Stimulated activated naive CD8-positive, alpha-beta T cell treated with anti-CD3 and anti-CD28 coated beads, Interleukin-15, Interleukin-2, amounts not matched to agents 100 ng/mL and 50 ng/mL, for 24 hours (primary cell): ENCODE measurements around the gene ZHX3.
"Not testable (repeated sequence)": the region's sequence is repeated elsewhere in the genome, so short reads cannot be mapped to it uniquely, and the experiment has no call there.

Experiments used
- H3K27ac Mint-ChIP-seq: one replicate; pipeline ENCODE4 v1.8.0; 2021; ENCODE audit warnings: mild to moderate bottlenecking, mixed read lengths
- H3K27me3 Mint-ChIP-seq: one replicate; pipeline ENCODE4 v1.8.0; 2021; ENCODE audit warnings: mixed read lengths
- H3K36me3 Mint-ChIP-seq: one replicate; pipeline ENCODE4 v1.8.0; 2021; ENCODE audit warnings: low read depth, mixed read lengths
- H3K4me1 Mint-ChIP-seq: one replicate; pipeline ENCODE4 v1.8.0; 2021; ENCODE audit warnings: low read depth, mixed read lengths
- H3K4me3 Mint-ChIP-seq: one replicate; pipeline ENCODE4 v1.8.0; 2021; ENCODE audit warnings: mild to moderate bottlenecking, mixed read lengths
- H3K9me3 Mint-ChIP-seq: one replicate; pipeline ENCODE4 v1.8.0; 2021; ENCODE audit warnings: mixed read lengths

ZHX3 gene

DNA sequence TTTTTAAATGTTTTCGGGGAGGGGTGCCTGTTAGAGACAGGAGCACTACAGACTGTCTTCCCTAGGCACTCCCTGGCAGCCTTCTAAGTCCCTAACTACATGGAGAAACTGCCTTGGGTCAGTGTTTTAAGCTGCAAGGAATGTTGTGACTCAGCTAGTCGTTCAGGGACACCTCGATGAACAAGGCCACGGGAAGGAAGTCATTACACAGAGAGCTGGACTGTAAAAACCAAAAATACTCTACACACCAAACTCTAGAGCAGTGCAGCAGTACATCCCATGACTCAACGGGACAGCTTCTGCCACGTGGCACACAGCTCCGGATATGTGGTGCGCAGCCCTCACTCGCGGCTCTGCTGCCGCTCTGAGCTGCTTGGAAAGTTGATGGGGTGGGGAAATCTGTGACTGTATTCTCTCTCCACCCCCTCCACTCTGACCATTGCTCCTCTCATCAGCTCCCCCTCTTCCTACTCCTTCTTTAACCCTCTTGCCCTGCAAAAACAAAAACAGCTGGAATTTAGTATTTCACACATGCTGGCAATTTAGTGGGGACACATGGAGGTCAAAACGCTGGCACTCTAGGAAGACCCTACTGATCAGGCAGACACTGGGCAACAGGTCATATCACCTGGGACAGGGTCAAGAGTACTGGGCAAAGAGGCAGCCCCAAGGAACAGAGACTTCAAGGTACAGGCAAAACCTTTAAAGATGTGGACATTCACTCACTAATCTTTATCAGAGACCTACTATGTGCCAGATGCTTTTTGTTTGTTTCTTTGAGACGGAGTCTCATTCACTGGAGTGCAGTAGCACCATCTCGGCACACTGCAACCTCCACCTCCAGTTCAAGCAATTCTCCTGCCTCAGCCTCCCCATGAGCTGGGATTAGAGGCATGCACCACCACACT, 12.2 kb upstream of the ZHX3 start:
- H3K27me3 Mint-ChIP-seq, result no peaks in the 10 kb centered on the region
- peak overlapping the region; percentile 21 for H3K27ac Mint-ChIP-seq
- H3K4me1 Mint-ChIP-seq, result peaks cover 17% of the 10 kb centered on the region
- no peak overlapping the region for H3K4me3 Mint-ChIP-seq
- no peaks in the 10 kb centered on the region for H3K36me3 Mint-ChIP-seq
- H3K9me3 Mint-ChIP-seq, result no peaks in the 10 kb centered on the region

- H3K36me3 Mint-ChIP-seq, result no peaks in the 10 kb centered on the region
- no peak overlapping the region for H3K4me3 Mint-ChIP-seq
- no peaks in the 10 kb centered on the region for H3K27me3 Mint-ChIP-seq
- no peak overlapping the region for H3K27ac Mint-ChIP-seq
- no peaks in the 10 kb centered on the region for H3K9me3 Mint-ChIP-seq
- peaks cover 17% of the 10 kb centered on the region for H3K4me1 Mint-ChIP-seq
Observed at GRCh38 chr20:41327178-41327577, 9.6 kb upstream of the ZHX3 start.

GRCh38 chr20:41320976-41321375, 3.4 kb upstream of the ZHX3 start:
- no peak overlapping the region for H3K27ac Mint-ChIP-seq

DNA sequence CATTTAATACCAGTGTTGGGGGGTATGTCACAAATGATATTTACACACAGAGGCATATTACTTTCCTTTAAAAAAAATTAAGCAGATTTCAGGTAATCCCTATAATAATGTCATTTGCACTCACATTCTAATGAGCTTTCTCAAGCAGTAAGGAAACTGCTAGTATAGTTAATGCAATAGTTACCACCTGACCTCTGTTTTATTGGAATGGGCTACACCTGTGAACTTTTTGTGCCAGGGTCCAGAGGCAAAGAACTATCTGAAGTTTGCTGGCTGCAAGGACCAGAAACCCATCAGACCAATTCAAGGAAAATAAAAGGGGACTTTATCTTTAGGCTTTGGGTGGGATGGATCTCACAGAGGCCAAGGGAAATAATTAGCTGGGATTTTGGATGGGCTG, 2.9 kb upstream of the ZHX3 start:
- no peak overlapping the region for H3K4me3 Mint-ChIP-seq
- no peak overlapping the region for H3K27ac Mint-ChIP-seq
- H3K9me3 Mint-ChIP-seq, result no peaks in the 10 kb centered on the region
- peaks cover 19% of the 10 kb centered on the region for H3K4me1 Mint-ChIP-seq
- no peaks in the 10 kb centered on the region for H3K27me3 Mint-ChIP-seq
- H3K36me3 Mint-ChIP-seq, result no peaks in the 10 kb centered on the region

More at GRCh38 chr20:41320976-41321375, 3.4 kb upstream of the ZHX3 start:
- H3K4me3 Mint-ChIP-seq, result no peak overlapping the region
- no peaks in the 10 kb centered on the region for H3K36me3 Mint-ChIP-seq
- peaks cover 16% of the 10 kb centered on the region for H3K4me1 Mint-ChIP-seq
- no peaks in the 10 kb centered on the region for H3K27me3 Mint-ChIP-seq
- H3K9me3 Mint-ChIP-seq, result no peaks in the 10 kb centered on the region

DNA sequence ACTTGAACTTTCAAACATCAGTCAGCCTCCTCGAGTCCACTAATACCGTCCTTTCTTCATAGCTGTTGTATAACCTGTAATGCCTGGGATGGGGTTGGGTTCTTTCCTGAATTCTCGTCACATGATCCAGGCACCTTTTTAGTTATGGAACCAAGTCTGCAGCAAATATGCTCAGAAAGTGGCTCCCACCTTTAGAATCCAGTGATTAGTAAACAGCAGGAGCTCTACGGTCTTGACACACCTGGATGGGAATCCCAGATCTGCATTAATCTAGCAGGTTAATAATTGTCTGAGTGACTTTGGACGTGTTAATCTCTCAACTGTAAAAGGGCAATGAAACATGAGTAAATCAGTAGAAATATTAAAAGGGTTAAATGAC, 729 bp upstream of the ZHX3 start:
- Mint-ChIP-seq H3K9me3 (no peaks in the 10 kb centered on the region), H3K27ac (peak overlapping the region; percentile 49), H3K4me3 (peak overlapping the region; percentile 67), H3K4me1 (peaks cover 33% of the 10 kb centered on the region), H3K36me3 (no peaks in the 10 kb centered on the region), H3K27me3 (no peaks in the 10 kb centered on the region)

GRCh38 chr20:41316602-41317545, 657 bp downstream of the ZHX3 start:
- H3K27me3 Mint-ChIP-seq, result no peaks in the 10 kb centered on the region
- peaks cover 33% of the 10 kb centered on the region for H3K4me1 Mint-ChIP-seq
- H3K9me3 Mint-ChIP-seq, result no peaks in the 10 kb centered on the region
- no peaks in the 10 kb centered on the region for H3K36me3 Mint-ChIP-seq
- peak overlapping the region; percentile 91 for H3K27ac Mint-ChIP-seq
- H3K4me3 Mint-ChIP-seq, result peak overlapping the region; percentile 92

DNA sequence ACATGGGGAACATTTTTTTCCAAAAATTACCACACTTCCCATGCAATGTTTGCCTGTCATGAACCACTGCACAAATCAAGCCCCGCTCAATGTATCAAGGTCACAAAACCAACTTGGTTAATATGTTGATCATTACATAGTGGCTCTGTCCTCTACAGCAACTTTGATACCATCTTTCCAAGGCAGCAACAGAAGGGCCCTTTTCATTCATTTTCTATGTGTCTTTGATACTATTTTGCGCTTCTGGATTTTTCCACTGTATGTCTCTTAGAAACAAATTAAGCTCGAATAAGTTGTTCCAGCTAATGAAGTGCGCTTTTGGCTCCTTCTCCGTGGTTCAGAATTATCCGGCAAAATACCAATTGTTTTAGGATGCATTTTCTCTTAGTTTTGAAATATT, 1.5 kb downstream of the ZHX3 start:
- H3K4me3 Mint-ChIP-seq, result peak overlapping the region; percentile 92
- H3K9me3 Mint-ChIP-seq, result no peaks in the 10 kb centered on the region
- no peaks in the 10 kb centered on the region for H3K36me3 Mint-ChIP-seq
- peak overlapping the region; percentile 38 for H3K27ac Mint-ChIP-seq
- peaks cover 33% of the 10 kb centered on the region for H3K4me1 Mint-ChIP-seq
- no peaks in the 10 kb centered on the region for H3K27me3 Mint-ChIP-seq

GRCh38 chr20:41314386-41314785, 3.1 kb downstream of the ZHX3 start:
- Mint-ChIP-seq H3K4me3 (no peak overlapping the region), H3K4me1 (peaks cover 37% of the 10 kb centered on the region), H3K27ac (no peak overlapping the region), H3K9me3 (no peaks in the 10 kb centered on the region), H3K27me3 (no peaks in the 10 kb centered on the region), H3K36me3 (no peaks in the 10 kb centered on the region)

- H3K9me3 Mint-ChIP-seq, H3K27ac Mint-ChIP-seq, H3K36me3 Mint-ChIP-seq, H3K4me3 Mint-ChIP-seq, H3K27me3 Mint-ChIP-seq: not testable (repeated sequence)
- H3K4me1 Mint-ChIP-seq, result peaks cover 38% of the 10 kb centered on the region
Observed at GRCh38 chr20:41312009-41312408, 5.5 kb downstream of the ZHX3 start.

GRCh38 chr20:41309817-41310216, 7.7 kb downstream of the ZHX3 start:
- H3K4me1 Mint-ChIP-seq, result peaks cover 31% of the 10 kb centered on the region
- H3K27ac Mint-ChIP-seq, result no peak overlapping the region
- H3K9me3 Mint-ChIP-seq, result no peaks in the 10 kb centered on the region
- H3K27me3 Mint-ChIP-seq, result no peaks in the 10 kb centered on the region
- H3K36me3 Mint-ChIP-seq, result no peaks in the 10 kb centered on the region
- no peak overlapping the region for H3K4me3 Mint-ChIP-seq

GRCh38 chr20:41308726-41309413, 8.7 kb downstream of the ZHX3 start:
- H3K27ac Mint-ChIP-seq, result no peak overlapping the region
- H3K36me3 Mint-ChIP-seq, result no peaks in the 10 kb centered on the region
- no peaks in the 10 kb centered on the region for H3K27me3 Mint-ChIP-seq
- no peaks in the 10 kb centered on the region for H3K9me3 Mint-ChIP-seq
- H3K4me3 Mint-ChIP-seq, result no peak overlapping the region
- H3K4me1 Mint-ChIP-seq, result peaks cover 21% of the 10 kb centered on the region

- H3K4me3 Mint-ChIP-seq, result no peak overlapping the region
Observed at GRCh38 chr20:41308290-41308711, 9.2 kb downstream of the ZHX3 start.

DNA sequence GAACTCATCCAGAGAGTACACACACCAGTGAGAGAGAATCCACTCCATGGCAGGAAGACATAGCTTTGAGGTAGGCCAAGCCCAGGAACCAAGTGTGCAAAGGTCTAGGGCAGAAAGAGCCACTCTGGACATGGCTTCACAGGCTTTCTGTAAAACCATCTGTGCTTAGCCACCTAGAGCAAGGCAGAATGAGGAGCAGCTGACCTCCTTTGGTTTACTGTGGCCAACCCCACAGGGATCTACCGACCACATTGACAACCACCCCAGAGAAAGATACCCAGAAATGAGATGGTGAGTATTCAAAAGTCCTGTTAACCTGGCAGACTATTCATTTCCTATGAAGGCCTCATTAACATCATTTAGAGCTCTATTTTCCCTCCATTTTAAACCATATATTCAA, 10.5 kb downstream of the ZHX3 start:
- H3K9me3 Mint-ChIP-seq, result no peaks in the 10 kb centered on the region
- peak overlapping the region; percentile 33 for H3K27ac Mint-ChIP-seq
- peaks cover 21% of the 10 kb centered on the region for H3K4me1 Mint-ChIP-seq
- H3K36me3 Mint-ChIP-seq, result no peaks in the 10 kb centered on the region
- no peaks in the 10 kb centered on the region for H3K27me3 Mint-ChIP-seq
- H3K4me3 Mint-ChIP-seq, result no peak overlapping the region

More at GRCh38 chr20:41308290-41308711, 9.2 kb downstream of the ZHX3 start:
- Mint-ChIP-seq H3K9me3 (no peaks in the 10 kb centered on the region), H3K27me3 (no peaks in the 10 kb centered on the region), H3K4me1 (peaks cover 21% of the 10 kb centered on the region), H3K36me3 (no peaks in the 10 kb centered on the region), H3K27ac (no peak overlapping the region)

DNA sequence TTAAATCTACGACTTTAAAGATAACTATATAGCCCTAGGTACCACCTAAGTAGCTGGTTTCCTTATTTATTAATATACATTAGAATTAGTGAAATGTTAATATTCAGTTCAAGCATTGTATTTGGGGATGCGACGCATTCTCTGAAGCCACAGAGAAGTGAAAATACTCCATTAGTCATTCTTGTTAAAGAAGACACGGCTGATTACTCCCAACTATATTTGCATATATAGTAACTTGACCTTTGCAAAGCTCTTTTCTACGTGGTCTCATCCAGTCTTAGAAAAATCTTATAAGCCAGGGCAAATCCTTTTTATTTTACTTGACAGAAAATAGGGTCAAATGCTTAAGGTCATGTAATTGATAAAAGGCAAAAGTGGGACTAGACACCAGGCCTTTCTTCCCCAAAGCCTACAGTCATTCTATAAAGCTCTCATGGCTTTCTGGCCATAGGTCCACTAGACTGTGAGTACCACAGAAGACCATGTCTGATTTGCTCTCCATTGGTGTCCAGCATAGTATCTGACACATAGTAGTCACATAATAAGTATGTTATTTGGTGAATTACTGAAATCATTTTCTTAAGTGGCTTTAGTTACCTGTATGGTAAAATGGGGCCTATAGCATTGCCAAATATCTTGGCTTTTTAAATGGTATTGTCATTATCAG, 11.3 kb downstream of the ZHX3 start:
- Mint-ChIP-seq H3K27ac (no peak overlapping the region), H3K36me3 (no peaks in the 10 kb centered on the region), H3K4me1 (peaks cover 21% of the 10 kb centered on the region), H3K9me3 (no peaks in the 10 kb centered on the region), H3K4me3 (no peak overlapping the region), H3K27me3 (no peaks in the 10 kb centered on the region)
